GOT3 (cell line): ENCODE data around the gene NEK6.

Experiments used
- DNase-seq: peaks from one replicate; lab custom pipeline; 2025; ENCODE audit warnings: mixed read lengths; lab: John Stamatoyannopoulos, UW

NEK6 gene

DNA sequence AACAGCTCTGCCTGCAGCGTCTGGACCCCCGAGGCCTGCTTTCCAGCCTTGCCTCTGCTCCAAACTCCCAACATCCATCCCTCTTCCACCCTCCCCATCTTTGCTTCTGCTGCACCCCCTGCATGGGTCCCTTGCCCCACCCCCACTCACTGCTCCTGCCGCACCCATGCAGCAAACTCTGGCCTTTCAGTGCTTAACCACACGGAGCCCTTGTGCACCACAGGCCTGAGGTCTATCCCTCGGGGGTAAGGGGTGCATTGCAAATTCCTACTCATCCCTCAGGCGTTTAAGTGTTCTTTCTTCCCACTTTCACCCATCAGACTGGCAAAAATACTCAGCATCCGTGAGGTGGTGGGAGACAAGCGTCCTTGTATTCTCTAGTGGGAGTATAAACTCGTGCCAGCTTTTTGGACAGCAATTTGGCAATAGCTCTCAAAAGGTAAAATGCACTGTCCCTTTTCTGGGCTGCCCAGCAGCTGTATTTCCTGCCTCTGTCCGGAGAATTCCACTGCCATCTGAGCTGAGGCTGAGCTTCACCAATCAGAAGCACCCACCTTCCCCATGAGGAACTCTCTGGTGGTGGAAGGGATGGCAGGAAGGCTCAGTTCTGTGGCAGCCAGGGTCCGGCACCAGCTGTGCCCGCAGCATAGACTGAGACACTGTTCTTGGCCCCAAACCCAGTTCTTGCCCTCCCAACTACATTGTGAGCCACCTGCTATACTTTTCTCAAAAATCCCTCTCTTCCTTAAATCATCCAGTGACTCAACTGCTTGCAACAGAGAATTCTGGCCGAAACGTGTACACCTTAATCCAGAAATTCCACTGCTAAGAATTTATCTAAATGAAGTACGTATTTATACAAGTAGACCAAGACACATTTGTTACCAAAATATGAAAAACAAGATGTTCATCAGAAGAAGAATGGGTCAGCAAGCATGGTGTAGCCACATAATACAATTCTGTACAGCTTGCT, 142.5 kb downstream of the NEK6 start:
- DNase-seq = no peak
